Natural killer cell (primary cell): ENCODE data around the gene OLA1. TPM values are rescaled to one million over a fixed set of nuclear protein-coding genes. Genes with fewer than 3 reads are reported as not detected.

Source experiments
- ATAC-seq, 3 donors: fragments of 150-1000 bp in 2 of 3; fragments of 200-7000 bp in 1 of 3; cut with Tn5 transposase; 1 replicate in 1 of 3; 2 replicates in 2 of 3; pipeline ENCODE4 v1.10.0; 2021; ENCODE audit warnings: mild to moderate bottlenecking in 2 of 3, moderate library complexity in 2 of 3
- DNase-seq, 2 donors: peaks; one replicate each; pipeline versions ENCODE4 v3.0.0 to v3.0.0-alpha.2; 2013 to 2021; ENCODE audit warnings: mixed read lengths in 1 of 2
- H3K27ac ChIP-seq: one replicate; pipeline ENCODE4 v1.5.1; 2013; ENCODE audit warnings: mild to moderate bottlenecking, low read length
- H3K27me3 ChIP-seq: one replicate; pipeline ENCODE4 v1.6.1; 2013; ENCODE audit warnings: low read length; ENCODE audit not compliant: control insufficient read depth, insufficient read depth
- H3K36me3 ChIP-seq: one replicate; pipeline ENCODE4 v1.6.1; 2013; ENCODE audit warnings: low read length; ENCODE audit not compliant: control insufficient read depth, insufficient read depth
- H3K4me1 ChIP-seq: one replicate; pipeline ENCODE4 v1.6.1; 2013; ENCODE audit warnings: low read length; ENCODE audit not compliant: control insufficient read depth, insufficient read depth
- H3K4me3 ChIP-seq: one replicate; pipeline ENCODE4 v1.5.1; 2013; ENCODE audit warnings: low read length
- H3K9me3 ChIP-seq: one replicate; pipeline ENCODE4 v1.6.1; 2013; ENCODE audit warnings: low read length; ENCODE audit not compliant: control insufficient read depth, insufficient read depth
- H3K27ac Mint-ChIP-seq, 2 donors: one replicate each; pipeline ENCODE4 v1.8.0; 2022; ENCODE audit warnings: mild to moderate bottlenecking in 2 of 2, mixed read lengths in 2 of 2, moderate library complexity in 1 of 2
- H3K27me3 Mint-ChIP-seq, 2 donors: one replicate each; pipeline ENCODE4 v1.8.0; 2022; ENCODE audit warnings: low read depth in 2 of 2, mixed read lengths in 2 of 2
- H3K36me3 Mint-ChIP-seq: one replicate; pipeline ENCODE4 v1.8.0; 2022; ENCODE audit warnings: mixed read lengths
- H3K4me1 Mint-ChIP-seq, 2 donors: one replicate each; pipeline ENCODE4 v1.8.0; 2022; ENCODE audit warnings: mixed read lengths in 2 of 2
- H3K4me3 Mint-ChIP-seq: one replicate; pipeline ENCODE4 v1.8.0; 2022; ENCODE audit warnings: mild to moderate bottlenecking, moderate library complexity, mixed read lengths
- H3K9me3 Mint-ChIP-seq, 2 donors: one replicate each; pipeline ENCODE4 v1.8.0; 2022; ENCODE audit warnings: mixed read lengths in 2 of 2
- CTCF ChIP-seq: fragments of 200-600 bp; IDR thresholded peaks from one replicate; pipeline ENCODE4 v1.8.0; 2022; ENCODE audit warnings: antibody characterized with exemption
- WGBS: methylation state at CpG from one replicate; pipeline ENCODE4 v1.1.7; 2013; ENCODE audit warnings: missing lambda C conversion rate; ENCODE audit not compliant: insufficient coverage; 5-methylcytosine and 5-hydroxymethylcytosine counted together
- intact Hi-C: fragments of 100-400 bp; cut with micrococcal nuclease; formaldehyde crosslinking; loops from one replicate; pipeline ENCODE4 v1.14.2; 2022
- total RNA-seq, 4 donors: library from RNA; stranded (reverse); fragments of 120-200 nt in 1 of 4; gene quantifications; one replicate each; pipeline versions ENCODE4 v1.2.3 to v1.2.4, GENCODE V29; 2013 to 2022

The OLA1 gene
- total RNA-seq, 3 donors from 2014 or later (not counting 1 experiment from before 2014, with no cell fraction given), result 42.3 to 45.9 (median 43.9) TPM

GRCh38 chr2:174085781-174086180, 162.6 kb downstream of the OLA1 start:
- Mint-ChIP-seq H3K27ac (no peak overlapping the region), H3K36me3 (no peaks in the 10 kb centered on the region), H3K4me3 (no peak overlapping the region), H3K9me3 (no peaks in the 10 kb centered on the region), H3K4me1 (no peaks in the 10 kb centered on the region), H3K27me3 (no peaks in the 10 kb centered on the region)
- H3K27me3 ChIP-seq, result no peaks in the 10 kb centered on the region
- 82% methylated on average over 1 of the region's 1 CpG for WGBS
- no peak overlapping the region for H3K4me3 ChIP-seq
- no peak for DNase-seq
- no peaks in the 10 kb centered on the region for H3K9me3 ChIP-seq
- no peaks in the 10 kb centered on the region for H3K36me3 ChIP-seq
- no peak for TF ChIP-seq CTCF
- H3K4me1 ChIP-seq, result no peaks in the 10 kb centered on the region
- intact Hi-C loops, result no loop called here
- no peak for ATAC-seq
- no peak overlapping the region for H3K27ac ChIP-seq

DNA sequence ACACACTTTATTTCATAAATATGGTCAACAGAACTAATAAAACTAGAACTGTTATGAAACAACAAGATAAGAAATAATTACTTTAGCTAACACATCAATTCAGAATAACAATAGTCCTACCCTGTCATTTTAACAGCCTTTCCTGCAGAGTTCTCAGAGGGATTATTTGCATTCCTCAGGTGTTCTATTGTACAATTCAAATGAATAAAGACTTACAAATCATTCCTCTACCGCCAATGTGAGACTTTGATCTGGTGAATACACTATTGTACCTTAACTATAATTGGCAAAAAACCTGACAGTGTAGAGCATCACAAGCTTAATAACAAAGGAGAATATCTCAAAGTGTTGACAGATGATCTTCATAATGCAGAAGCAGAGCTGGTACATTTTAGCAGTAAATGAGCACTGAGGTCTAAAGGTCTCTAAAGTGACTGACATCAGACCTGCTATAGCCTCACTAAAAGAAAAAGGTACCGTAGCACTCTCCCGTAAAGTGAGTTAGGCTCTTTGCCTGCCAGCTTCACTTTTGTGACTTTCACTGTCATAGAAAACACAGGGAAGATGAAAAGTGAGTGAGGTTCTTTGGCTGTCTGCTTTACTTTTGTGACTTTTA, 164.4 kb downstream of the OLA1 start:
- Mint-ChIP-seq H3K4me1 (no peaks in the 10 kb centered on the region), H3K27ac (no peak overlapping the region), H3K9me3 (no peaks in the 10 kb centered on the region), H3K27me3 (no peaks in the 10 kb centered on the region), H3K36me3 (no peaks in the 10 kb centered on the region), H3K4me3 (no peak overlapping the region)
- WGBS, result 96% methylated on average over 3 of the region's 3 CpGs
- Histone ChIP-seq H3K9me3 (no peaks in the 10 kb centered on the region), H3K27ac (no peak overlapping the region), H3K4me1 (no peaks in the 10 kb centered on the region), H3K4me3 (no peak overlapping the region), H3K36me3 (no peaks in the 10 kb centered on the region), H3K27me3 (no peaks in the 10 kb centered on the region)
- DNase-seq (no peak), ATAC-seq (no peak)
- intact Hi-C loops, result no loop called here
- TF ChIP-seq CTCF, result no peak

DNA sequence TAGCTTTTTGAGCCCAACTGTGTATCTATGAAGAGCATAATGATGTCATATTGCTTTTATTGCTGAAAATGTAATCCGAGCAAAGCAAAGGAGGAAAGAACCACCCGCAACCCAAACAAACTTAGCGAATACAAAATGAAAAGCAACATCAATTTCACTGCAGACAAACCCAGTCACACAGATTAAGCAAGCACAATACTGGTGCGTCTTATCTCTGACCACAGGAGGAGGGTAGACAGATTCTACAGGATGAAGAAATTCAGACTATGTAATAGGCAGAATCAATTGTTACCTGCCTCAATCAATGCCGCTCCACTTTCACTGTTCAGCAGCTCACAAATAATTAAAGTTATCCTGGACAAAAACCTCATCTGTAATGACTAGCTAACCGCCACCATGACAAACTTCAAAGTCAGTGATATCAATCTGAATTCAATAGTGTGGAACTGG, 167.6 kb downstream of the OLA1 start:
- Mint-ChIP-seq H3K27ac (no peak overlapping the region), H3K4me3 (no peak overlapping the region), H3K27me3 (no peaks in the 10 kb centered on the region), H3K4me1 (no peaks in the 10 kb centered on the region), H3K36me3 (no peaks in the 10 kb centered on the region), H3K9me3 (no peaks in the 10 kb centered on the region)
- Histone ChIP-seq H3K4me1 (no peaks in the 10 kb centered on the region), H3K27me3 (no peaks in the 10 kb centered on the region), H3K9me3 (no peaks in the 10 kb centered on the region), H3K27ac (no peak overlapping the region), H3K4me3 (no peak overlapping the region), H3K36me3 (peaks cover 2% of the 10 kb centered on the region)
- TF ChIP-seq CTCF, result no peak
- no peak for DNase-seq
- ATAC-seq, result no peak
- intact Hi-C loops, result no loop called here
- WGBS, result 100% methylated on average over 5 of the region's 6 CpGs

DNA sequence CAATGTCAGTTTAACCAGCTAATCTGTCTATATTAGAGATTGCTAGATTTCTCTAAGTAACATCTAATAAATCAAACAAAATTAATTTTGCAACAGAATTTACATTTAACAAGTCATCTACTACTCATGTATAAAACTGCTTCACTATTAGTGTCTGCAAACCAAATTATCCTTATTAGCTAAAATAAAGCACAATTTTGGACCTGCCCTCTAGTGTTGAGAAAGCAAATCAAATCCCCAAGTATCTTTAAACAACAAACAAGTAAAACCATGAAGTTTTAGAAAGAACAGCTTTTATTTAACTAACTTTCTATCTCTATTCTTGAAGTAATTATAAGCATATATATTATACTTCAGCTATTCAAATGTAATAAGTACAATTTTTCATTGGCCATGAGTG, 170.1 kb downstream of the OLA1 start:
- no peak for ATAC-seq

More for the DNA sequence above, 170.1 kb downstream of the OLA1 start:
- H3K27ac ChIP-seq, result no peak overlapping the region
- TF ChIP-seq CTCF, result peak; percentile 42
- H3K4me3 ChIP-seq, result no peak overlapping the region
- H3K36me3 Mint-ChIP-seq, result peaks cover 9% of the 10 kb centered on the region
- no peak overlapping the region for H3K27ac Mint-ChIP-seq
- H3K36me3 ChIP-seq, result peaks cover 2% of the 10 kb centered on the region
- no peaks in the 10 kb centered on the region for H3K9me3 Mint-ChIP-seq
- H3K27me3 Mint-ChIP-seq, result no peaks in the 10 kb centered on the region
- intact Hi-C loops, result loop anchor here (5.0 to 10.0 kb wide), 2 partner anchors 193 to 676 kb away; no protein-coding TSS in a partner anchor
- H3K4me1 Mint-ChIP-seq, result no peaks in the 10 kb centered on the region
- no peaks in the 10 kb centered on the region for H3K27me3 ChIP-seq
- H3K4me3 Mint-ChIP-seq, result no peak overlapping the region
- no peaks in the 10 kb centered on the region for H3K4me1 ChIP-seq
- H3K9me3 ChIP-seq, result no peaks in the 10 kb centered on the region
- DNase-seq, result peak in 1 of 2 donors; percentile 15
